ENCODE measurements around the gene SPTBN1. TPM values are rescaled to one million over a fixed set of nuclear protein-coding genes. Genes with fewer than 3 reads are reported as not detected.

SPTBN1 gene
- total RNA-seq, 1 donor from 2014 or later: 601 TPM

- peaks cover 74% of the 10 kb centered on the region for H3K4me1 ChIP-seq
- H3K27me3 ChIP-seq (ENCODE audit: low read depth): no peaks in the 10 kb centered on the region
- ATAC-seq: no peak
- TF ChIP-seq CTCF (IDR thresholded peaks at IDR 0.05): no peak
- H3K4me3 ChIP-seq: no peak overlapping the region
- H3K27ac ChIP-seq: peak overlapping the region; percentile 8
- no peaks in the 10 kb centered on the region for H3K9me3 ChIP-seq
- intact Hi-C loops (cut with DNase I): no loop called here
- no peak for DNase-seq
- H3K36me3 ChIP-seq: peaks cover 6% of the 10 kb centered on the region
Observed at GRCh38 chr2:54588244-54588899, 132.2 kb downstream of the SPTBN1 start.

DNA sequence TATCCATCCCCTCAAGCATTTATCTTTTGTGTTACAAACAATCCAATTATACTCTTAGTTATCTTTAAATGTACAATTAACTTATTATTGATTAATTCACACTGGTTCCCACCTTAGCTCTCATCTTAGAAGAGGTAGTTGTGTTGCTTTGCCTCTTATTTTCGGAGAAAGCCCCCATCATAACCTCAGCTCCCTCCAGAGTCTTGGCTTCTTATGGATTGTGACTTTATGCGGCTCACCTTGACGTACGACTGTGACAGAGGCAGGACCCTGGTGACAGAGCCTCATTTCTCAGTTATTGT is 132.9 kb downstream of the SPTBN1 start:
- ATAC-seq: no peak
- peak overlapping the region; percentile 61 for H3K27ac ChIP-seq

DNA sequence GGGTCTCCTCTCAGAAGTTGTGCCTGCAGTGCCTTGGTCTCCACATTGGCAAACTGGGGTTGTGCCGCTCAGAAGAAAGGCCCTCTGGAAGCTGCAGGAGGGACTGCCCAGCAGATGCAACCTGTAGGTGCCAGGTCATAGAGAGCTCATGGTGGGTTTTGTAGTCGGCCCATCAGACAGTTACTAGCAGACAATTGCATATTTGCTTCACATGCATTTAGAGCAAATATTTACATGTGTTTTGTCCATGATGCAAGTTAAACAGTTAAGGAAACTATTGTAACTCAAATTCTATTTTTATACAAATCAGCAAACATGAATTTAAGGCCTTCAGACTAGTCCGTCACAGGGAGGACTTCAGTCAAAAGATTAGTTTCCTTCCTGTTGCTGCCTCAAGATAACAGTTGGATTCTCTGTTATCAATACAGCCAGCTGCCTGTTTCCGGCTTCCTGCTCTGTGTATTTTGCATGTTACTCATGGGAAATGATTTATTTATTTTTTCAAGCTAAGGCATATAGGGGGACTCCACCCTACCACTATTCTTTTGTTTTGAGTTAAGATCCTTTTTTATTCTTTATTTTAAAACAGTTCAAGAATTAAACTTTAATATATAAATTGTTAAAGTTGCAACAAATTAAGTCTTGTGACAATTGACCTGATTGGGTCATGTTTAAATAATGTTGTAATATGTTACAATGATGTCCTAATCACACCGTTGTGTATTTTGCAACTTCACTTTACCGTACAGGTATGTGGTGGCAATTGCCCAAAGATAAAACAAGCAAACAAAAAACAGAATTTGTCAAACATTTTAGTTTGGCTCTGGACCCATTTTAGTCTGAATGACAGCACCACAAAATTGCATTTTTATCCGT is 133.5 kb downstream of the SPTBN1 start:
- intact Hi-C loops (cut with DNase I): no loop called here
- TF ChIP-seq CTCF (IDR thresholded peaks at IDR 0.05): no peak
- no peaks in the 10 kb centered on the region for H3K9me3 ChIP-seq
- peaks cover 67% of the 10 kb centered on the region for H3K4me1 ChIP-seq
- no peaks in the 10 kb centered on the region for H3K27me3 ChIP-seq (ENCODE audit: low read depth)
- H3K36me3 ChIP-seq: peaks cover 6% of the 10 kb centered on the region
- no peak overlapping the region for H3K4me3 ChIP-seq
- H3K27ac ChIP-seq: peak overlapping the region; percentile 61
- DNase-seq: no peak
- ATAC-seq: peak; percentile 54 to 61

More for the DNA sequence above, 132.9 kb downstream of the SPTBN1 start:
- peaks cover 6% of the 10 kb centered on the region for H3K36me3 ChIP-seq
- H3K4me3 ChIP-seq: no peak overlapping the region
- peaks cover 68% of the 10 kb centered on the region for H3K4me1 ChIP-seq
- TF ChIP-seq CTCF (IDR thresholded peaks at IDR 0.05): no peak
- intact Hi-C loops (cut with DNase I): no loop called here
- H3K27me3 ChIP-seq (ENCODE audit: low read depth): no peaks in the 10 kb centered on the region
- no peak for DNase-seq
- no peaks in the 10 kb centered on the region for H3K9me3 ChIP-seq

- Histone ChIP-seq H3K27me3 (ENCODE audit: low read depth) (no peaks in the 10 kb centered on the region), H3K36me3 (peaks cover 6% of the 10 kb centered on the region), H3K9me3 (no peaks in the 10 kb centered on the region), H3K4me3 (no peak overlapping the region), H3K4me1 (peaks cover 67% of the 10 kb centered on the region), H3K27ac (peak overlapping the region; percentile 61)
- intact Hi-C loops (cut with DNase I): no loop called here
- ATAC-seq (no peak), DNase-seq (no peak)
- TF ChIP-seq CTCF (IDR thresholded peaks at IDR 0.05): no peak
Observed at GRCh38 chr2:54590216-54591120, 134.3 kb downstream of the SPTBN1 start.

DNA sequence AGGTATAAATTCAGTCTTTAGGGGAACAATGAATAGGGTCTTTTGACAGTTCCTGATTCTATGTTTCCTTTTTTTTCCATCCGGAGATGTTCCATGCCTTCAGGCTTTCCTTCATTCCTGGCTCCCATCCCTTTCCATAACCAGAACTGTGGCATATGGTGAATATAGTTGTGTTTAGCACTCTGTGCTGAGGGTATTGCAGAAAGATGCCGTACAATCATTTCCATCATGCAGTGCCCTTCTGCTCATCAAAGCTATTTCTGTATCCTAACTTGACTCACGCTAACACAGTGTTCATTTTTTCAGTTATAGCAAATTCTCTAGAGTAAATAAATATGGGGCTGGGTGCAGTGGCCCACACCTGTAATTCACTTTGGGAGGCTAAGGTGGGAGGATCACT is 135.4 kb downstream of the SPTBN1 start:
- H3K4me1 ChIP-seq: peaks cover 67% of the 10 kb centered on the region
- DNase-seq: no peak
- no peak for TF ChIP-seq CTCF (IDR thresholded peaks at IDR 0.05)
- H3K27ac ChIP-seq: no peak overlapping the region
- intact Hi-C loops (cut with DNase I): no loop called here
- no peak overlapping the region for H3K4me3 ChIP-seq
- ATAC-seq: no peak
- no peaks in the 10 kb centered on the region for H3K9me3 ChIP-seq
- peaks cover 6% of the 10 kb centered on the region for H3K36me3 ChIP-seq
- no peaks in the 10 kb centered on the region for H3K27me3 ChIP-seq (ENCODE audit: low read depth)
